ENCODE data around the gene AP3B2.
"Not testable (repeated sequence)": the region's sequence is repeated elsewhere in the genome, so short reads cannot be mapped to it uniquely, and the experiment has no call there.

The AP3B2 gene

GRCh38 chr15:82730022-82730530, 20.4 kb upstream of the AP3B2 start:
- Histone ChIP-seq H3K9ac (ENCODE audit: low read depth, low read length) (no peak overlapping the region), H3K9me3 (ENCODE audit: insufficient read depth, low read depth, low read length) (no peaks in the 10 kb centered on the region), H3K36me3 (ENCODE audit: insufficient read depth, low read depth, low read length) (no peaks in the 10 kb centered on the region), H3K4me3 (ENCODE audit: low read length) (no peak overlapping the region), H3K27me3 (ENCODE audit: insufficient read depth, low read length) (no peaks in the 10 kb centered on the region), H3K4me1 (ENCODE audit: insufficient read depth, low read length) (no peaks in the 10 kb centered on the region), H3K27ac (ENCODE audit: low read length) (no peak overlapping the region)

GRCh38 chr15:82726816-82727215, 17.1 kb upstream of the AP3B2 start:
- Histone ChIP-seq H3K27me3 (ENCODE audit: insufficient read depth, low read length) (no peaks in the 10 kb centered on the region), H3K4me3 (ENCODE audit: low read length) (no peak overlapping the region), H3K9me3 (ENCODE audit: insufficient read depth, low read depth, low read length) (no peaks in the 10 kb centered on the region), H3K9ac (ENCODE audit: low read depth, low read length) (no peak overlapping the region), H3K27ac (ENCODE audit: low read length) (no peak overlapping the region), H3K36me3 (ENCODE audit: insufficient read depth, low read depth, low read length) (no peaks in the 10 kb centered on the region), H3K4me1 (ENCODE audit: insufficient read depth, low read length) (no peaks in the 10 kb centered on the region)

DNA sequence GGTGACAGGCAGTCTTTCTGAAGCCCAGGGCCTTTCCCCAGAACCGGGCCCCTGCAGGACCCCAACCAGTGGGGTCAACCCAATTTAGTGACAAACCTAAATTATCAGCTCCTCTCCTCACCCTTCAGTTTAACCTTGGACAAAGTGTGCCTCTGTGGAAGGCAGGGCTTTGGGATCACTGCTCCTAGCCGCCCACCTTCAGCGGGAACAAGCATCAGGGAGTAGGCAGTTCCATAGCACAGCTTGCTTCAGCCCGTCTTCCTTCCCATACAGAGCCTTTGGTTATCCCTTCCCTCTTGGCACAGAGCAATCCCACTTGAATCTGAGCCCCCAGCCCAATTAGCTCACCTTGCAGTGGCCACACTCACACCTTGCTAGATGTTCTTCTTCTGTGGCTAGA, 5.3 kb upstream of the AP3B2 start:
- no peaks in the 10 kb centered on the region for H3K9me3 ChIP-seq (ENCODE audit: insufficient read depth, low read depth, low read length)
- no peak overlapping the region for H3K4me3 ChIP-seq (ENCODE audit: low read length)
- no peaks in the 10 kb centered on the region for H3K36me3 ChIP-seq (ENCODE audit: insufficient read depth, low read depth, low read length)
- no peak overlapping the region for H3K27ac ChIP-seq (ENCODE audit: low read length)
- H3K9ac ChIP-seq (ENCODE audit: low read depth, low read length), result no peak overlapping the region
- peaks cover 4% of the 10 kb centered on the region; the same call in 1 of the 2 replicates for H3K4me1 ChIP-seq (ENCODE audit: insufficient read depth, low read length)
- peaks cover 17% of the 10 kb centered on the region for H3K27me3 ChIP-seq (ENCODE audit: insufficient read depth, low read length)

DNA sequence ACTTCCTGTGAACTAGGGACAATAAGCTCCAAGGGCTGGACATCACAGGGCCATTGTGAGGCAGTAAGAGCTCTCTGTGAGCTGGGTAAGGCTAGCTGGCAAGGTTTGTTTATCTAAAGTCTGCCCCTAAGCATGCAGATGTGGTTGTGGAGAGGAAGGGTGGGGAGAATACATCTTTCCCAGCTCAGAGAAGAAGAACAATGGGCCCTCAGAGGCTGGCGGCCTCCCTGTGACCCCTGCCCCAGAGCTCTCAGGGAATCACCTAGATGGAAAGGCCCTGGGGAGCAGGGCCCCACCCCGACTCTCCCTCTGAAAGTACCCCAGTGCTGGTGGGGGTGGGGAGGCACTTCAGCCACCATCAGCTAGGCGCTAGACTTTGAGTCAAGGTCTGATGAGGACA, 4.3 kb upstream of the AP3B2 start:
- Histone ChIP-seq H3K4me3 (ENCODE audit: low read length) (no peak overlapping the region), H3K4me1 (ENCODE audit: insufficient read depth, low read length) (peaks cover 4% of the 10 kb centered on the region; the same call in 1 of the 2 replicates), H3K36me3 (ENCODE audit: insufficient read depth, low read depth, low read length) (no peaks in the 10 kb centered on the region), H3K9ac (ENCODE audit: low read depth, low read length) (no peak overlapping the region), H3K27ac (ENCODE audit: low read length) (no peak overlapping the region), H3K9me3 (ENCODE audit: insufficient read depth, low read depth, low read length) (no peaks in the 10 kb centered on the region), H3K27me3 (ENCODE audit: insufficient read depth, low read length) (peaks cover 17% of the 10 kb centered on the region)

DNA sequence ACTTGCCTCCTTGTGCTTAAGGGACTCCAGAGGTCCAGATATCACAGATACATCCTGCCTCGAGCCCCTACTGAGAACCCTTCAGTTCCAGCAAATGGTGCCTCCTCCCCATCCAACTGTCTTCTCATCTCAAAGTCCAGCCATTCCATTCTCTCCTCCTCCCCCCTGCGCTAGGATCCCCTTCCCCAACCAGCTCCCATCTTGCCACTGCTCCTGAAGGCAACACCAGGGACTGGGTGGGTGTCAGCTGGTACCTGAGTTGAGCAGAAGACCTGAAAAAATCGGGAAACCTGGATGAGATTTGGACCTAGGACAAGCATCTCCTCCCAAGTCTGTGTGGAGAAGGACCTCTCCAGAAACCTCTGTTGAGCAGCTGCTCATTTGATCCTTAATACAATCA, 2.4 kb upstream of the AP3B2 start:
- H3K9ac ChIP-seq (ENCODE audit: low read depth, low read length), result no peak overlapping the region
- H3K4me3 ChIP-seq (ENCODE audit: low read length), result no peak overlapping the region
- H3K27me3 ChIP-seq (ENCODE audit: insufficient read depth, low read length), result peaks cover 17% of the 10 kb centered on the region
- H3K4me1 ChIP-seq (ENCODE audit: insufficient read depth, low read length), result peaks cover 11% of the 10 kb centered on the region; the same call in 1 of the 2 replicates
- no peaks in the 10 kb centered on the region for H3K9me3 ChIP-seq (ENCODE audit: insufficient read depth, low read depth, low read length)
- no peaks in the 10 kb centered on the region for H3K36me3 ChIP-seq (ENCODE audit: insufficient read depth, low read depth, low read length)
- H3K27ac ChIP-seq (ENCODE audit: low read length), result no peak overlapping the region

DNA sequence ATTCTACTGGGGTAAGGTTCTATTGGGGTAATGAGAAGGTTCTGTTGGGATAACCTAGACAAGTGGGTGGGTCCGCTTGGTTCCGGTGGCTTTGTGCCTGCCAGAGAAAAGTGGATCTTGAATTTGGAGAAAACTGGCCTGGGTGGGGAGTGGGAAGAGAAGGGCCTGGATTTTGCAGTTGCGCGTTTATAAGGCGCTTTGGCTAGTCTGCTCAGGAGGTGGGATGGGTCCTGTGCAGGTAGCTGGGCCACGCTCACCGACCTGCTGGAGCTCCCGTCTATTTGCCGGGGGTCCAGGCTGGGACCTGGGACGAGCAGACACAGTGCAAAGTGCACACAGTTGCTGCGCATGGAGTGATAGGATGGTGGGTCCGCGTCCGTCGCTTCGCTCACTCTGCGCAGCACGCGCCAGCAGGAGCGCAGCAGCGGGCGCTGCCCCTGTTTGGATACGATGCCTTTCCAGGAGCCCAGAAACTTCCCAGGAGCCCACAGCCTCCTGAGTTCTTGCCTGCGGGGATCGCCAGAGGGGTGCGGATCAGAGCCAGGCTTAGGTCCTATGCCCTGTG, 1.3 kb upstream of the AP3B2 start:
- no peak overlapping the region for H3K27ac ChIP-seq (ENCODE audit: low read length)
- no peaks in the 10 kb centered on the region for H3K9me3 ChIP-seq (ENCODE audit: insufficient read depth, low read depth, low read length)
- H3K4me3 ChIP-seq (ENCODE audit: low read length), result no peak overlapping the region
- no peaks in the 10 kb centered on the region for H3K36me3 ChIP-seq (ENCODE audit: insufficient read depth, low read depth, low read length)
- peaks cover 17% of the 10 kb centered on the region for H3K27me3 ChIP-seq (ENCODE audit: insufficient read depth, low read length)
- H3K9ac ChIP-seq (ENCODE audit: low read depth, low read length), result no peak overlapping the region
- H3K4me1 ChIP-seq (ENCODE audit: insufficient read depth, low read length), result peaks cover 11% of the 10 kb centered on the region; the same call in 1 of the 2 replicates

DNA sequence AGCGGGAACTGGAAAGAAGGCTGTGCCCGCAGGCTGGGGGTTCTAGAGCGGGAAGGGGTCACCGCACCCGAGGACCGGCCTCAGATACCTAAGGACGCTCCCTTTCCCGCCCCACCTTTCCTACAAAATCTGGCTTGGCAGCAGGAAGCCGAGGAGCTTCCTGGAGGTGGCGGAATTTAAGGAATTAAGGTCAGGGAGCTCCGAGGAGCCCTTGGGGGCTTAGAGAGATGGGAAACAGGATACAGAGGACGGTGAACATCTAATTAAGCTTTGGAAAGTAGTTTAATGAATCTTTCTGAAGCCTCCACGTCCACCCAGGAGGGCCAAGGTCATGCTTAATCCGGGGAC, 507 bp upstream of the AP3B2 start:
- peaks cover 11% of the 10 kb centered on the region; the same call in 1 of the 2 replicates for H3K4me1 ChIP-seq (ENCODE audit: insufficient read depth, low read length)
- peak overlapping the region; percentile 80 for H3K4me3 ChIP-seq (ENCODE audit: low read length)
- peak overlapping the region; percentile 27; the same call in 1 of the 2 replicates for H3K9ac ChIP-seq (ENCODE audit: low read depth, low read length)
- no peak overlapping the region for H3K27ac ChIP-seq (ENCODE audit: low read length)
- H3K27me3 ChIP-seq (ENCODE audit: insufficient read depth, low read length), result peaks cover 17% of the 10 kb centered on the region
- no peaks in the 10 kb centered on the region for H3K9me3 ChIP-seq (ENCODE audit: insufficient read depth, low read depth, low read length)
- no peaks in the 10 kb centered on the region for H3K36me3 ChIP-seq (ENCODE audit: insufficient read depth, low read depth, low read length)

GRCh38 chr15:82709081-82709420, 624 bp downstream of the AP3B2 start:
- peak overlapping the region; percentile 68; the same call in 1 of the 2 replicates for H3K9ac ChIP-seq (ENCODE audit: low read depth, low read length)
- H3K9me3 ChIP-seq (ENCODE audit: insufficient read depth, low read depth, low read length), result no peaks in the 10 kb centered on the region
- H3K4me1 ChIP-seq (ENCODE audit: insufficient read depth, low read length), result peaks cover 11% of the 10 kb centered on the region; the same call in 1 of the 2 replicates
- peak overlapping the region; percentile 72 for H3K4me3 ChIP-seq (ENCODE audit: low read length)
- H3K36me3 ChIP-seq (ENCODE audit: insufficient read depth, low read depth, low read length), result no peaks in the 10 kb centered on the region
- H3K27ac ChIP-seq (ENCODE audit: low read length), result peak overlapping the region; percentile 36
- H3K27me3 ChIP-seq (ENCODE audit: insufficient read depth, low read length), result peaks cover 17% of the 10 kb centered on the region

DNA sequence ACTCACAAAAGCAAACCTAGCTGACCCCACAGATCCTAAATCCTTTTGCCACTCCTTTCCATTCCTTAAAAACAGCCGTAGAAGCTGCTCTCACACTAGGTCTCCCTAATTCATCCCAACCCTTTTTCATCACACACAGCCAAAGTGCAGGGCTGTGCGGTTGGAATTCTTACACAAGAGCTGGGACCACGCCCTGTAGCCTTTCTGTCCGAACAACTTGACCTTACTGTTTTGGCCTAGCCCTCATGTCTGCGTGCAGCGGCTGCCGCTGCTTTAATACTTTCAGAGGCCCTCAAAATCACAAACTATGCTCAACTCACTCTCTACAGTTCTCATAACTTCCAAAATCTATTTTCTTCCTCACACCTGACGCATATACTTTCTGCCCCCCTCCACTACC, 3.8 kb downstream of the AP3B2 start:
- peaks cover 11% of the 10 kb centered on the region; the same call in 1 of the 2 replicates for H3K4me1 ChIP-seq (ENCODE audit: insufficient read depth, low read length)
- H3K36me3 ChIP-seq (ENCODE audit: insufficient read depth, low read depth, low read length); H3K27me3 ChIP-seq (ENCODE audit: insufficient read depth, low read length); H3K4me3 ChIP-seq (ENCODE audit: low read length); H3K27ac ChIP-seq (ENCODE audit: low read length); H3K9ac ChIP-seq (ENCODE audit: low read depth, low read length); H3K9me3 ChIP-seq (ENCODE audit: insufficient read depth, low read depth, low read length): not testable (repeated sequence)

GRCh38 chr15:82699726-82700125, 9.9 kb downstream of the AP3B2 start:
- no peaks in the 10 kb centered on the region for H3K9me3 ChIP-seq (ENCODE audit: insufficient read depth, low read depth, low read length)
- H3K4me1 ChIP-seq (ENCODE audit: insufficient read depth, low read length), result no peaks in the 10 kb centered on the region
- H3K9ac ChIP-seq (ENCODE audit: low read depth, low read length), result no peak overlapping the region
- no peak overlapping the region for H3K27ac ChIP-seq (ENCODE audit: low read length)
- no peaks in the 10 kb centered on the region for H3K36me3 ChIP-seq (ENCODE audit: insufficient read depth, low read depth, low read length)
- H3K27me3 ChIP-seq (ENCODE audit: insufficient read depth, low read length), result no peaks in the 10 kb centered on the region
- no peak overlapping the region for H3K4me3 ChIP-seq (ENCODE audit: low read length)

DNA sequence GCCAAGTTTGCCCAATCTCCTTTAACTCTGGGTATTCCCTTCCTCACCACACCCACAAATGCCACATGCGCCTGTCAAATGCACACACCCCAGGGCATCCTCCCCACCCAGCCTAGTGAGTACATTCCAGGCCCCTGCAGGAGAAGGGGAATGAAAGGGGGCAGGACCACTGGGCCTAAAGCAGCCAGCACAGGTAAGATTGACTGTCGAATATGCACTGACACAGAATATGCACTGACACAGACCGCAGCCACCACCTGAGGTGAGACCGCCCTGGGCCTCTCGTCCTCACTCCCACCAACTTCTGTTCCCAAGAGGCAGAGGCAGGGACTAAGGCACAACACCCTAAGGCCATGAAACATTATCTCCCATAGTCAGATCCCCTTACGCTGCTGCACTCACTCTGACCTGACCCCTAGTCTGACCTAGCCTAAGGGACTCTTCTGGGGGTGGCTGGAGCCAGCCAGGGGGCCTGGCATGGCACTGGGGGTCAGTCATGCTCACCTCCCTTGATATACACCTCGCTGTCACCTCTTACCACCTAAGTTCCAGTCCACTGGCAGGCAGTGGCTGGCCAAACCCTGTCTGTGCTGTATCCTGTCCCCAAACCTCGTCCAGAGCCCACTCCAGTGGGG, 10.8 kb downstream of the AP3B2 start:
- Histone ChIP-seq H3K27ac (ENCODE audit: low read length) (no peak overlapping the region), H3K9me3 (ENCODE audit: insufficient read depth, low read depth, low read length) (no peaks in the 10 kb centered on the region)

GRCh38 chr15:82697735-82698407, 11.8 kb downstream of the AP3B2 start:
- H3K27ac ChIP-seq (ENCODE audit: low read length), result no peak overlapping the region
- H3K36me3 ChIP-seq (ENCODE audit: insufficient read depth, low read depth, low read length), result no peaks in the 10 kb centered on the region
- no peaks in the 10 kb centered on the region for H3K9me3 ChIP-seq (ENCODE audit: insufficient read depth, low read depth, low read length)
- H3K4me3 ChIP-seq (ENCODE audit: low read length), result no peak overlapping the region
- H3K9ac ChIP-seq (ENCODE audit: low read depth, low read length), result no peak overlapping the region
- H3K4me1 ChIP-seq (ENCODE audit: insufficient read depth, low read length), result no peaks in the 10 kb centered on the region
- no peaks in the 10 kb centered on the region for H3K27me3 ChIP-seq (ENCODE audit: insufficient read depth, low read length)

More for the DNA sequence above, 10.8 kb downstream of the AP3B2 start:
- H3K36me3 ChIP-seq (ENCODE audit: insufficient read depth, low read depth, low read length), result no peaks in the 10 kb centered on the region
- no peaks in the 10 kb centered on the region for H3K27me3 ChIP-seq (ENCODE audit: insufficient read depth, low read length)
- no peak overlapping the region for H3K9ac ChIP-seq (ENCODE audit: low read depth, low read length)
- H3K4me3 ChIP-seq (ENCODE audit: low read length), result no peak overlapping the region
- H3K4me1 ChIP-seq (ENCODE audit: insufficient read depth, low read length), result no peaks in the 10 kb centered on the region

Measured in iPS-20b (cell line).